Activated naive CD4-positive, alpha-beta T cell treated with anti-CD3 and anti-CD28 coated beads, Interleukin-2, amount 50 U/mL, for 72 hours (primary cell): Measurements from ENCODE around the gene BHLHA15. TPM values are rescaled to one million over a fixed set of nuclear protein-coding genes. Genes with fewer than 3 reads are reported as not detected.
A peak's percentile ranks its signal among the peaks of the same experiment; 100 is the strongest.

ENCODE experiments used
- ATAC-seq, 2 donors: fragments of 150-1000 bp; cut with Tn5 transposase; 2 replicates each; pipeline ENCODE4 v1.10.0; 2021; ENCODE audit warnings: mild to moderate bottlenecking in 2 of 2, moderate library complexity in 2 of 2
- DNase-seq, 2 donors: peaks; one replicate each; pipeline ENCODE4 v3.0.0; 2021 to 2022; ENCODE audit warnings: low spot score in 2 of 2
- H3K27ac Mint-ChIP-seq, 2 donors: one replicate each; pipeline ENCODE4 v1.8.0; 2022; ENCODE audit warnings: mild to moderate bottlenecking in 2 of 2, mixed read lengths in 2 of 2
- H3K36me3 Mint-ChIP-seq, 2 donors: one replicate each; pipeline ENCODE4 v1.8.0; 2022; ENCODE audit warnings: mixed read lengths in 2 of 2
- H3K9me3 Mint-ChIP-seq, 2 donors: one replicate each; pipeline ENCODE4 v1.8.0; 2022; ENCODE audit warnings: mixed read lengths in 2 of 2
- total RNA-seq, 2 donors: library from RNA; stranded (reverse); gene quantifications; one replicate each; pipeline ENCODE4 v1.2.3, GENCODE V29; 2022

Gene BHLHA15
- total RNA-seq, 2 donors from 2014 or later = 0.66 TPM; not detected in 1

DNA sequence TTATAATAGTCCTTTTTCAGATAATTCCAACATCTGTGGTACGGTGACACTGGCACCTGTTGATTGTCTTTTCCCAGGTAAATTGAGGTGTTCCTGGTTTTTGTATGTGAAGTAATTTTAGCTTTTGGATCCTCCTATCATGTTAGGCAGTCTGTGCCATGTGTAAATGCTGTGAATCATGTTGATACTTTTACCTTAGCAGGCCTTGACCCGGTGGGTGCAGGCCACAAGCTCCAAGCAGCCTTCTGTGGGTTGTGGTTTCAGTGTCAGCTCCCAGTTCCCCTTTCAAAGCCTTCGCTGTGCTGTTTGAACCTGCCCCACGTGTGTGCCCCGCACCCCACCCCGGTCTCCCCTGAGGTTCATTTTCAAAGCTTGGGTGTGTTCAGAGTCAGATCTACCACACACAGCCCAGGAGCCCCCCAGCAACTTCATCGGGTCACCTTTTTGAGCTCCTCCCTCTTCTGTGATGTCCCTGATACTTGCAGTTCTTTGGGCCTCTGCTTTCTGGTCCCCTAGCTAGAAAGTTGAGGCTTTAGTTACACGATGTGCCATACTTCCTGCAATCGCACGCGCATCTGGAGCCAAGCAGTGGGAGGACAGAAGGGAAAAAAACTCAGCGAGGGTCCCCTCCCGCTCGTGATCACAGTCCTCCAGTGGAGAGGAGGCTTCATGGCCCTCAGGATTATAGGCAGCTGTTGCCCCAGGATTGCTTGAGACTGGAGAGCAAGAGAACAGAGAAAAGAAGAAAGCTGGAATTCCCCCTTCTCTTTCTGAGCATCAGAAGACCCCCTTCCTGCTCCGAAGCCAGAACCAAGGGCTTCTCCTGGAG, 8.7 kb upstream of the BHLHA15 start:
- peak; percentile 93 to 97 for ATAC-seq
- DNase-seq = peak; percentile 66 to 81
- peak overlapping the region; percentile 86 to 92 for H3K27ac Mint-ChIP-seq
- peaks cover 22 to 27% of the 10 kb centered on the region in 2 donors for H3K36me3 Mint-ChIP-seq
- no peaks in the 10 kb centered on the region for H3K9me3 Mint-ChIP-seq

DNA sequence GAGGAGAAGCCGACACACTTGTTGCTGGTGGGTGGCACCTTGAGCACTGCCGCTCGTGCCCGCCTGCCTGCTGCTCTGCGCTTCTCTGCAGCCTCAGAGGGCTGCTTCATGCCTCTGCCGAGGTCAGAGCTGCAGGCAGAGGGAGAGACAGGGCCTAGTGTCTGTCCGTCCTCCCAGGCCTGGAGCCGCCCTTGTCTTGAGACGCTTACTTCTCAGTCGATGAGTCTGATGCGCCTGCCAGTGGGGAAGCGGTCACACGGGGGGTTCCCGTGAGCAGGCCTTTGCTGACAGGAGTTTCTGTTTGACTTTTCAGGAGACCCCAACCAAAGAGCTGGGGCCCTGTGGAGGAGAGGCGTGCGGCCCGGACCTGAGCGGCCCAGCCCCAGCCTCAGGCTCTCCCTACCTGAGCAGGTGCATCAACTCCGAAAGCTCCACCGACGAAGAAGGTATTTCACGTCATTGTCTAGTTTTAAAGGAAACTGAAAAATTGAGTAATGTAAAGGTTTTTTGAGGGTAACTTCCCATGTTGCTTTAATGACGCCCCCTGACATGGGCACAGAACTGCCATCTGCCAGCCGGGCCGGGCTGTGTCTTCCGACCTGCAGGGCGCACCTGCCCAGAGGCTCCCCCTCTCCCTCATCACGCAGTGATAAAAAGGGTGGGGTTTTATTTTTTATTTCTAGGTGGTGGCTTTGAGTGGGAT, 7.8 kb upstream of the BHLHA15 start:
- no peaks in the 10 kb centered on the region for H3K9me3 Mint-ChIP-seq
- no peak for ATAC-seq

DNA sequence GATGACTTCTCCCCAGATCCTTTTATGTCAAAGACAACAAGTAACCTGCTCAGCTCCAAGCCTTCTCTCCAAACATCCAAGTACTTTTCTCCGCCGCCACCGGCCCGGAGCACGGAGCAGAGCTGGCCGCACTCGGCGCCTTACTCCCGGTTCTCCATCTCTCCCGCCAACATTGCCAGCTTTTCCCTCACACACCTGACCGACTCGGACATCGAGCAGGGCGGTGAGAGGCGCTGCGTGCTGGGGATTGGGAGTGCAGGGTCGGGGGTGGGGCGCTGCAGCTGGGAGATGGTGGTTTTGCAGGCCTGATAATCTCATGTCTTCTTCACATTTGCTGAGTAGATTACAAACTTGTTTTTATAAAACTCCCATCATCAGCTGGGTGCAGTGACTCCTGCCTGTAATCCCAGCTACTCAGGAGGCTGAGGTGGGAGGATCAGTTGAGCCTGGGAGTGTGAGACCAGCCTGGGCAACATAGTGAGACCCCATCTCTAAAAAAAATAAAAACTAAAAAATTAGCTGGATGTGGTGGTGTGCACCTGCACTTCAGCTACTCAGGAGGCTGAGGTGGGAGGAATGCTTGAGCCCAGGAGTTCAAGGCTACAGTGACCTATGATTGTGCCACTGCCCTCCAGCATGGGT, 7.2 kb upstream of the BHLHA15 start:
- no peak for ATAC-seq
- DNase-seq = no peak
- Mint-ChIP-seq H3K36me3 (peaks cover 17 to 26% of the 10 kb centered on the region in 2 donors), H3K27ac (no peak overlapping the region), H3K9me3 (no peaks in the 10 kb centered on the region)

More for the DNA sequence above, 7.8 kb upstream of the BHLHA15 start:
- H3K36me3 Mint-ChIP-seq = peaks cover 22 to 27% of the 10 kb centered on the region in 2 donors
- peak overlapping the region in 1 of 2 donors; percentile 86 for H3K27ac Mint-ChIP-seq
- no peak for DNase-seq

DNA sequence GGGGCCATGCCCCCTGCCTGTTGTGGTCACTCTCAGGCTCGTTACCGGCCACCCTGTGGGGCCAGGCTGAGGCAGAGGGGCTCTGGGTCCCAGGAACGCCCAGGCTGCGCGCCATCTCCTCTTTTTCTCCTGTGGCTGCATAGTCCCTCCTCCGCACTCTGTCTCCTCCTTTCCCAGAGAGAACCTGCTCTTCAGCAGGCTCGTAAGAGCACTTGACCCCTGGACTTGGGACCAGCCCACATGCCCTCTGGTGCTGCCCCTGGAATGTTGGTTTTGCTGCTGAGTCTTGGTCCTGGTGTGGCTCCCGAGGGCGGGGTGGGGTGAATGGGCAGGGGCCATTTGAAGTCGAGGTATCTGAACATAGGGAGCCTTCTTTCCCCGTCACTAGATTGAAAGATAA, 6.6 kb upstream of the BHLHA15 start:
- Mint-ChIP-seq H3K36me3 (peaks cover 13 to 23% of the 10 kb centered on the region in 2 donors), H3K27ac (peak overlapping the region; percentile 35 to 84), H3K9me3 (no peaks in the 10 kb centered on the region)
- ATAC-seq = no peak
- DNase-seq = no peak

DNA sequence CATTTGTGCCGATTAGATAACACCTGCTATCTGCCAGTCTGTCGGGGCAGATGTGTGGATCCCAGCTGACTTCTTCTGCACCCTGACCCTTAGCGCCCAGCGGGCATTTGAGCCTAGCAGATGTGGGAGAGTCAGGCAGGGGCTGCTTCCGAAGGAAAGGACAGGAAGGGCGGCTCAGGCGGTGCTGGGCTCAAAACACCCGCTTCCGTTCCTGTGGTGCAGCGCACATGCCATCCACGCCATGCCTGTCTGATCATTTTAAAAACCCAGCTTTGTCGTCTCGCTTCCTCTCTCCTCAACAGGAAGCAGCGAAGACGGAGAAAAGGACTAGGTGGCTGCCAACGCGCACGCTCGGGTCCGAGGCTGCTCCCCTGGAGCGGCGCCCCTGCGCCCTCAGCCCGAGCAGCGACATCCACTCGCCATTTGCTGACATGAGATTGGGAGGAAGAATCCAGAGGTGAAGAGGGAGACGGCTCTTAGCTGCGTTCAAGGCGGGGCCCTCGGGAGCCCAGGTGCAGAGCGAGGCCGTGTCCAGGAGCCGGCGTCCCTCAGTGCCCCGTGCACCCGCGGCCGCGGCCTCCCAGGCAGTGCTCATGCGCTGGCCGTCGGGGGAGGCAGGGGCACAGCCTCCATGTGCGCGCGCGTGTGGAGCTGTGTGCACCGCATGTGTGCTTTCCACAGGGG, 5.9 kb upstream of the BHLHA15 start:
- peak overlapping the region in 1 of 2 donors; percentile 35 for H3K27ac Mint-ChIP-seq
- H3K9me3 Mint-ChIP-seq = no peaks in the 10 kb centered on the region
- DNase-seq (no peak), ATAC-seq (no peak)
- peaks cover 7 to 23% of the 10 kb centered on the region in 2 donors for H3K36me3 Mint-ChIP-seq

DNA sequence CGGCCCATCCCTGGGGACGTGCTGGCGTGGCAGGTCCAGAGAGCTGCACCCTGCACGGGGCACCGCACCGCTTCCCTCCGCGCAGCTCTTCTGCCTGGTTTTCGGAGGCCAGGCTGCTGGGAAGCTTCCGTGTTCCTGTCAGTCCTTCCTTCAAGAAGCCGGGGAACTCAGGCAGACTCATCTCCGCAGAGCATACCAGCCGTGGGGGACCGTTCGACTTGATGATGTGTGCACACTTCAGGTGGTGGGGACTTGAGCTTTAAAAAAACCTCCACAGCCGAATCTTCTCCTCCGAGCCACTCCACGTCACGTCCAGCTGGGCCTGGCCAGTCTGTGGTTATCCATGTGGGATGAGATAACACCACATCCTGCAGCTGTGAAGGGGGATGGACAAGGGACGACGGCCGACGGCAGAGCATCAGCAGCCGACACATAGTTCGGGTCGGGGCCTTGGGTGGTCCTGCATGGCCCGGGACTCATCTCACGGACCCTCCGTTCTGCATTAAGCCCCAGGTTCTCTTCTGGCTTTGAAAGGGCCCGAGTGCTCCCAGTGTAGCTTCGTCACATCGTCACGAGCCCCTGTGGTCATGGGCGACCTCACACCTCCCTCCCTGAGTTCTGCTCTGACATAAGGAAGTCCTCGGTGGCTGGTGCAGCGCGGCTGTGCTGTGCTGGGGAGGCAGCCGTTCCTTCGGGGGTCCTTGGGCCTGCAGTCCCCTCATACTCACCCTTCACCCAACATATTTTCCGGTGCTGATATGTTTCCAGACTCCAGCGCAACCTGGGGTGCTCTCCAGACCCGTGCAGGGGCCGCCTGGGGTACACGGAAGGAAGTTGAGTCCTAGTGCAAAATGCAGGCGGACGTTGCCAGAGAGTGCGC, 4.5 kb upstream of the BHLHA15 start:
- Mint-ChIP-seq H3K9me3 (no peaks in the 10 kb centered on the region), H3K36me3 (peaks cover 6 to 23% of the 10 kb centered on the region in 2 donors), H3K27ac (no peak overlapping the region)
- DNase-seq (no peak), ATAC-seq (no peak)

DNA sequence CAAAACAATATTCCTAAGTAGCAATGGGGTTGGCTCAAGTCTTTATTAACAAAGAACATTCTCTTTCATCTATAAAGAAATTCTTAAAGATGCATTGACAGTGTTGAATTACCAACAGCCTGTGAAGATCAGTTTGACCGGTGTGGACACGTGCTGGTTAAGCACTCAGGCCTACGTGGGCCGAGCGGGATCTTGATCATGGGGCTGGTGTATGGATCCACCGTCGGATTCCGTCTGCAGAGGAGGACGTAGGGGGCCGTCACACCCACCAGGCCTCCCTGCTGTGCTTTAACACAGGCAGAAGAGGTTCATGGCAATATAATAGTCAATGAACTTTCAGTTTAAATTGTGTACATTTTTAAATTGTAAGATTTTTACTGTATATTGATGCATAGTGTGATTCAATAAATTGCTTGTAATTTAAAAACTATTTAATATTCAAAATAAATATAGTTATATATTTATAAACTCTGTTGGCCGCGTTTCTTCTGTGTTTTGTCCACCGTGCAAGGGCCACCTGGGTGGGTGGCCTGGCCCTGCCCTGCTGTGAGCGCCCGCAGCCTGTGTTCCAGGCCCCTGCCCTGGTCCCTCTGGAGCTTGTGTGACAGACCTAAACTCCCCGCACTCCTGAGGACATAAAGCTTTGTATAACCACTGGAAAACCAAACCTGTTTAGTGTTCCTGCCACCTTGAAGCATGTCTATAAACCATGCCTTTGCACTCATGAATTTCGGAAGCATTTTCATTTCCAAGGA, 1.9 kb upstream of the BHLHA15 start:
- H3K27ac Mint-ChIP-seq = no peak overlapping the region

DNA sequence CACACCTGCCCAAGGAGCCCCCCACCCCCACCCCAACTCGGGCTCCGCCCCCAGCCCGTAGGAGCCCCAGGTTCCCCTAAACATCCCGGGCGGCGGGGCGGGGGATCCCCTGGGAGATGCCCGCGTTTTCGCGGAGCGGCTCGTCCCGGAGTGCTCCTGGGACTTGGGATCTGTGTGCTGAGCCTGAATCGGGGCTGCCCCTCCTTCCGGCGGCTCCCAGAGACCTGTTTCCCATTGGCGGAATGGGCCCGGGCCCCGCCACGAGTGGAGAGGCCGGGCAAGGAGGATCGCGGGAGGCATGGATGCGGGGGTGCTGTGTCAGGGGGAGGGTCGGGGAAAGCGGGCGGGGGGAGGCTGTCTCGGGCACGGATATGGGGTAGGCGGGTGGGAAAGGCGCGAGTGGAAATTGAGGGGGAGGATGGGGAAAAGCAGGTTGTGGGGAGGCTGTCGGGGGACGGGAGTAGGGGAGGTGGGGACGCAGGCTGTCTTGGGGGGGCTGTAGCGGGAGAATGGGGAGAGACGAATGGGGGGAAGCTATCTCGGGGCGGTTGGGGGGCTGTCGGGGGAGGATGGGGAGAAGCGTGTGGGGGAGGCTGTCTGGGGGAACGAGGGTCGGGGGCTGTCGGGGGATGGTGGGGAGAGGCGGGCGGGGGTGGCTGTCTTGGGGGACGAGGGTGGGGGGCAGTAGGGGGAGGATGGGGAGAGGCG, 572 bp upstream of the BHLHA15 start:
- no peaks in the 10 kb centered on the region for H3K9me3 Mint-ChIP-seq
- peaks cover 0 to 15% of the 10 kb centered on the region in 2 donors for H3K36me3 Mint-ChIP-seq
- ATAC-seq (no peak), DNase-seq (peak in 1 of 2 donors; percentile 46)
- no peak overlapping the region for H3K27ac Mint-ChIP-seq

More for the DNA sequence above, 1.9 kb upstream of the BHLHA15 start:
- ATAC-seq = no peak
- no peak for DNase-seq
- peaks cover 0 to 17% of the 10 kb centered on the region in 2 donors for H3K36me3 Mint-ChIP-seq
- no peaks in the 10 kb centered on the region for H3K9me3 Mint-ChIP-seq

DNA sequence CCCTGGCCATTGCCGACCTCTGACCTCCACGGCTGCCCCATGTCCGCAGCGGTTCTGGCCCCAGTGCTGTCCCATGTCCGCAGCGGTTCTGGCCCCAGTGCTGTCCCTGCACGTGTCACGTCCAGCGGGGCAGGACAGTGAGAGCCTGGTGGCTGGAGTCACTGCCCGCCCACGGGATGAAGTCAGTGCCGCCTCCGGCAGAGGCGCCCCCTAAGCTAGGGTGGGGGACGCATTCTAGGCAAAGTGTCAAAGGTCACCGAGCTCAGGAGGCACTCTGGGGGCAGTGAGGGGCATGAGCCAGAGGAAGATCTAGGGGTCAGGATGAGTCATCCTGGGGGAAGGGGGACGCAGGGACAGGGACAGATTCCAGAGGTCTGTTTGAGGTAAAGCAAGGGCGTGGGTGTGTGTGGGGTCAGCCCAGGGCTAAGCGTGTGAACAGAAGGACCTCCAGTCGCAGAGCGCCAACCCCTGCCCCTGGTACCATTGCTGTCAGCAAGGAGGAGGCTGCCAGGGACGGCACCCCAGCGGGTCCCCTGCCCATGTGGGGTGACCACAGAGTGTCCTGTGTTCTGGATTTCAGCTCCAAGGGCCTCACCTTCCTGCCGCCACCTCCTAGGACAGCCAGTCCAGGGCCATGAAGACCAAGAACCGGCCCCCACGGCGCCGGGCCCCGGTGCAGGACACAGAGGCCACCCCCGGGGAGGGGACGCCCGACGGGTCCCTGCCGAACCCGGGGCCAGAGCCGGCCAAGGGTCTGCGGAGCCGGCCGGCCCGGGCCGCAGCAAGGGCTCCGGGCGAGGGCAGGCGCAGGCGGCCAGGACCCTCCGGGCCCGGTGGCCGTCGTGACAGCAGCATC, 665 bp downstream of the BHLHA15 start:
- Mint-ChIP-seq H3K36me3 (peaks cover 0 to 3% of the 10 kb centered on the region in 2 donors), H3K27ac (no peak overlapping the region), H3K9me3 (no peaks in the 10 kb centered on the region)
- DNase-seq (peak in 1 of 2 donors; percentile 54), ATAC-seq (peak in 1 of 2 donors; percentile 26)

DNA sequence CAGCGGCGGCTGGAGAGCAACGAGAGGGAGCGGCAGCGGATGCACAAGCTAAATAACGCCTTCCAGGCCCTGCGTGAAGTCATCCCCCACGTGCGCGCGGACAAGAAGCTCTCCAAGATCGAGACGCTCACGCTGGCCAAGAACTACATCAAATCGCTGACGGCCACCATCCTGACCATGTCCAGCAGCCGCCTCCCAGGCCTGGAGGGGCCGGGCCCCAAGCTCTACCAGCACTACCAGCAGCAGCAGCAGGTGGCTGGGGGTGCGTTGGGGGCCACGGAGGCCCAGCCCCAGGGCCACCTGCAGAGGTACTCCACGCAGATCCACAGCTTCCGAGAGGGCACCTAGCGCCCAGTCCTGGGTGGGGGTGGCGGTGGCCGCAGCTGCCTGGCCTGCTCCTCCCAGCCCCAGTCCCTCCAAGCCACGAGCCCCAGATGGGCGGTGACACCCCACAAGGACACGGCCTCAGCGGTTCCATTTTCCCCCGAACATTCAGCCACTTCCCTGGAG, 1.3 kb downstream of the BHLHA15 start:
- Mint-ChIP-seq H3K27ac (no peak overlapping the region), H3K9me3 (no peaks in the 10 kb centered on the region), H3K36me3 (no peaks in the 10 kb centered on the region)
- ATAC-seq (no peak), DNase-seq (peak in 1 of 2 donors; percentile 50)

DNA sequence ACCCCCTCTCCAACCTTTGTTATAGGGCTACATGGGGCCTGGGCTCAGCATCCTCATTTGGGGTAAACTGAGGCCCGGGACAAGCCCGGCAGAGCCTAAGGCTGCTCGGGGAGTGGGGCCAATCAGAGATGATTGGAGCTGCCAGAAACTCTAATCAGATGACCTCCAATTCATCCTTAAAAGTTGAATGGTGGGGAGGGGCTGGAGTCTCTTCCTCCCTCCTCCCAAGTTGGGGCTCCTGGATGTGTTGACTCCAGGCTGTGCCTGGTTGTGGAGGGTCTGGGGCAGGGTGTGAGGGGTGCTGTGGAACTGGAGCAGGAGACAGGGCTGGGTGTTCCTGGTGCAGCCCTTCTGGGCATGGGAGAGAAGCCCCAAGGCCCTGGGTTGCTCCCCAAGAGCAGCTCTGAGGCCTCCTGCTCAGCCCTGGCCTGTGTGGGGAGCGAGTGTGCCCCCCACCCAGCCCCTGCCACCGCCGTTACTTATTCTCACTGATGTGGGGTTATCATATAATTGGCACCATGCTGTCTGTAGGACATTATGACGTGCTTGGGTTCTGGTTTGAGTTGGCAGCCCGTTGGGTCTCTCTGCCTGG, 2.2 kb downstream of the BHLHA15 start:
- ATAC-seq (no peak), DNase-seq (no peak)
- H3K27ac Mint-ChIP-seq = no peak overlapping the region
- H3K36me3 Mint-ChIP-seq = no peaks in the 10 kb centered on the region
- no peaks in the 10 kb centered on the region for H3K9me3 Mint-ChIP-seq

DNA sequence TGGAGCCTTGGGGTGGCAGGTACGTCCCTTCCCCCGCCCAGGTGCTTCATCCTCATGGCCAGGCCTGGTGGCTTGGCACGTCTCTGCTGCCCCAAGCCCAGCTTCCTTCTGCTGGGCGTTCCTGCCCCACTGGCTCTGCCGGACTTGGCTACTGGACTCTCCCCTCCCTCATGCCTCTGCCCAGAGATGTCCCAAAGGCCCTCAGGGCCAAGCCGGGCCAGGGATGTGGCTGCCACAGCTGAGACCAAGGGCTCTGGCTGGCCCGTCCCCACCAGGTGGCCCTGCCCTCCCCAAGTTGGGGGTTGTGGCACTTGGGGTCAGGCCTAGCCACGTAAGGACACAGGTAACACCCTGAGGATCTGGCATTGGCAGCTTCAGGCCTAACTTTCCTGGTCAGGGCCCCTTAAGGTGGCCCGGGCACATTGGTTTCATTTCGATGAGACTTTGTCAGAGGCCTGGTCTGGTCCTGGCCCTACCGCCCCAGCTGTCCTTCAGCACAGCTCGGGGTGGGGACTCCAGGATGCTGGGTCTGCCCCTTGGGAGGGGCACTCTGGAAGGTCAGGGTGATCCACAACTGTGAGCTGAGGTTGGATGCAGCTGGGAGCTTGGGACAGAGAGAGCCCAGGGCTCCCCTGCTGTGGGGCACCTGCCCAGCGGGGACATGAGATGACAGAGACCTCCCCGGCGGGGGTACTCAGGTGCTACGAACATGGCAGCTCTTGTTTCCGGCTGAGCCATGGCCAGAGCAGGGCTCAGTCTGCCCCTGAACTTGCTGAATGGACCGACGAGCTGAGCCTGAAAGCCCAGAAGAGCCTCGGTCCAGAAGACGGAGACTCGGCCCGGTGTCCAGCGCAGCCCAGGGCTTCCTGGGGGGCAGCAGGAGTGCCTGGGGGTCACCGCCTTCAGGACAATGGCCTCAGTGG, 2.9 kb downstream of the BHLHA15 start:
- no peaks in the 10 kb centered on the region for H3K36me3 Mint-ChIP-seq
- H3K27ac Mint-ChIP-seq = peak overlapping the region in 1 of 2 donors; percentile 35
- H3K9me3 Mint-ChIP-seq = no peaks in the 10 kb centered on the region
- ATAC-seq (peak in 1 of 2 donors; percentile 2), DNase-seq (no peak)
